Activated CD4-positive, alpha-beta T cell treated with anti-CD3 and anti-CD28 coated beads, Interleukin-2, Interleukin-4, amounts not matched to agents 100 ng/mL and 50 ng/mL, durations not matched to agents 16 hours and 8 hours (primary cell): ENCODE results near the gene TRIM43.
"Not testable (repeated sequence)": the region's sequence is repeated elsewhere in the genome, so short reads cannot be mapped to it uniquely, and the experiment has no call there.

Source experiments
- DNase-seq: peaks from one replicate; pipeline ENCODE4 v3.0.0-alpha.2; 2020; ENCODE audit warnings: low spot score

The TRIM43 gene

DNA sequence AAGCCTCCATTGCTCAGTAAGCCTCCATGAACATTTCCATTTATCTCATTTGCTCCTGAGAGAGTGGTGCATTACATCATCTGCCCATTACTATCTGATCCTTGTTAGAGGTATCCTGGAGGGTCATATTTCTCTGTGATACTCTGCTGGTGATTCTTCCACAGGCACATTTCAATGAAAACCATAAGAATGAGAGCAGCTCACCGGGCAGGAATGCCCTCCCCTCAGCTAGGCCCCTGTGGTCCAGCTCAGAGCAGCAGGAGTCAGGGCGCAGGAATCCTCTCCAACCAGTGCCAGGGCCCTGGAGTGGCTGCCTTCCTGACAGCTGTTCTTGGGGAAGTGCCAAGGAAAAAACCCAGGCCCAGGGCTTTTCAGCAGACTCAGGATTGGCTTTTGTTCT lies 50.0 kb downstream of the TRIM43 start:
- not testable (repeated sequence) for DNase-seq

- DNase-seq = not testable (repeated sequence)
These were observed 50.6 kb downstream of the TRIM43 start for GRCh38 chr2:95642360-95642759.

DNA sequence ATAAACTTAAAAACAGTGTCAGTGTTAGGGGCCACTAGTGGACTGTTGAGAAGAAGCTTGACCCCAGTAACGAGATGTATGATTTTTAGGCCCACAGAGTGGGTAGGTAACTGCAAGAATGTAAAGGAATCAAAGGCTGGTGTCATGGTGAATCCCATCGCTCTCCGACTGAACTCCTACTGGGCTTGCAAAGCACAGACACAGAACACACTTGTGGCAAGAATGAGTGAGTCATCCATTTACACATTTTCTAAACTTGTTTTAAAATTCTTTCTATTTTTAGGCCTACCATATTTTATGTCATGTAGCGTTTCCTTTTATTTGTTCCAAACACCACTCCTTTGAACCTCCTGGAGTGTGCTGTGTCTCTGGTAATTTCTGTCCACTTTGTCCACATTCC lies 51.1 kb downstream of the TRIM43 start:
- DNase-seq = not testable (repeated sequence)

DNA sequence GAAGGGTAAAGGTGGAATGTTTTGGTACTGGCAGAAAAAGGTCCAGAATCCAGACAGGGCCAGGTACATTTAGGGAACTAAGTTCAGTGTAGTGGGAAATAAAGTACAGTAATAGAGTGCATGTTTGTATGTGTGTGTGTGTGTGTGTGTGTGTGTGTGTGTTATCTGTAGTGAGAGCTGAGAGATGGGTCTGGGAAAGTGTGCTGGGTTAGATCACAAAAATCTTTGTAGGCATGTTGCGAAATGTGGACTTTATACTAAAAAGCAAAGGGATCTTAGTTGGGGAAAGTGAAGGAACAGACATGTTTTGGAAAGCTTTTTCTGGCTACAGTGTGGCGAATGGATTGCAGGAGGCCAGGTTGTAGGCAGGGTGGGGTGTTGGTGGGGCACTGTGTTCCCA lies 53.5 kb downstream of the TRIM43 start:
- not testable (repeated sequence) for DNase-seq

- not testable (repeated sequence) for DNase-seq
These were observed 54.6 kb downstream of the TRIM43 start for GRCh38 chr2:95646274-95646994.

- DNase-seq = not testable (repeated sequence)
These were observed 57.2 kb downstream of the TRIM43 start for GRCh38 chr2:95648894-95649544.
